Activated naive CD8-positive, alpha-beta T cell treated with anti-CD3 and anti-CD28 coated beads, Interleukin-2, amount 10 ng/mL, durations not matched to agents 7 days and 5 days (primary cell): ENCODE results near the gene DLG2. TPM values are rescaled to one million over a fixed set of nuclear protein-coding genes. Genes with fewer than 3 reads are reported as not detected.

Experiments
- ATAC-seq: fragments of 150-1000 bp; cut with Tn5 transposase; one replicate; pipeline ENCODE4 v1.10.0; 2021; ENCODE audit warnings: low read depth, moderate library complexity
- POLR2A ChIA-PET: fragments of 350-600 bp; sonication (Branson Sonifier 250); formaldehyde crosslinking; loops from one replicate; lab custom pipeline; 2021; ENCODE audit warnings: antibody characterized with exemption; lab: Charles Lee
- DNase-seq: peaks from one replicate; pipeline ENCODE4 v3.0.0; 2021
- H3K27ac Mint-ChIP-seq: one replicate; pipeline ENCODE4 v1.8.0; 2022; ENCODE audit warnings: mild to moderate bottlenecking, mixed read lengths
- H3K27me3 Mint-ChIP-seq: one replicate; pipeline ENCODE4 v1.8.0; 2022; ENCODE audit warnings: mild to moderate bottlenecking, moderate library complexity, mixed read lengths
- H3K36me3 Mint-ChIP-seq: one replicate; pipeline ENCODE4 v1.8.0; 2021; ENCODE audit warnings: mild to moderate bottlenecking, mixed read lengths
- H3K4me1 Mint-ChIP-seq: one replicate; pipeline ENCODE4 v1.8.0; 2021; ENCODE audit warnings: mixed read lengths
- H3K4me3 Mint-ChIP-seq: one replicate; pipeline ENCODE4 v1.8.0; 2022; ENCODE audit warnings: mild to moderate bottlenecking, moderate library complexity, mixed read lengths
- H3K9me3 Mint-ChIP-seq: one replicate; pipeline ENCODE4 v1.8.0; 2021; ENCODE audit warnings: mixed read lengths
- total RNA-seq, 2 experiments: library from RNA; stranded (reverse); gene quantifications; one replicate each; pipeline ENCODE4 v1.2.3, GENCODE V29; 2021

Gene DLG2
- total RNA-seq, 2 experiments from 2014 or later = 2.6 to 3.4 TPM

DNA sequence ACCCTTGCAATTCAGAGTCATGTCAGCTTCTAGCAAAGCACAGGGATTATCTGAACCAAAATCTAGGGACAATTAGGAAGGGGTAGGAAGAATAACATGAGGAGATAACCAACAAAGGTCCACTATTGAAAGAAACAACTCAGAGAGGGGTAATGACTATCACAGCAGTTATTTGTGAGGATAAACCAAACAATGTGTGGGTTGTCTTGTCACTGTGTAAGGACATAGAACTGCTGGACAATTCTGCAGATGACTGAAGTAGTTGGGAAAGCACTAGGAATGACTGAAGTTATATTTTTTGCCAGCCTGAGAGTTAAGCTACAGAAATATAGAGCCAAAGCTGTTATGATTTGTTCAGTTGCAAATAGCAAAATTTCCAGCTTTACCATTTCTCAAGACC, 1482.6 kb downstream of the DLG2 start:
- POLR2A ChIA-PET = no interaction called here
- H3K4me1 Mint-ChIP-seq = no peaks in the 10 kb centered on the region
- no peak for ATAC-seq

DNA sequence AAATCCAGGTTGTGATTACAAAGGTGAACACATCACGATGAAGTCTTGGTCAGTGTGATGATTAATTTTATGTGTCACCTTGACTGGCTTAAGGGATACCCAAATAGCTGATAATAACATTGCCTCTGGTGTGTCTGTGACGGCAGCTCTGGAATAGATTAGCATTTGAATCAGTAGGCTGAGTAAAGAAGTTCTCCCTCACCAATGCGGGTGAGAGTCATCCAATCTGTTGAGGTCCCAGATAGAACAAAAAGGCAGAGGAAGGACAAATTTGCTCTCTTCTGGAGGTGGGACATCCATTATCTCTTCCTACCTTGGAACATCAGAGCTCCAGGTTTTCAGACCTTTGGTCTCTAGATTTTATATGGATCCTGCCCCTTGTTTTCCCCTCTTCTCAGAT, 1484.7 kb downstream of the DLG2 start:
- no peak for DNase-seq
- no peak for ATAC-seq
- Mint-ChIP-seq H3K4me1 (no peaks in the 10 kb centered on the region), H3K4me3 (no peak overlapping the region), H3K9me3 (peaks cover 3% of the 10 kb centered on the region), H3K36me3 (no peaks in the 10 kb centered on the region), H3K27ac (no peak overlapping the region), H3K27me3 (no peaks in the 10 kb centered on the region)
- POLR2A ChIA-PET = no interaction called here

More for the DNA sequence above, 1482.6 kb downstream of the DLG2 start:
- Mint-ChIP-seq H3K4me3 (no peak overlapping the region), H3K9me3 (peaks cover 3% of the 10 kb centered on the region), H3K27me3 (no peaks in the 10 kb centered on the region), H3K27ac (no peak overlapping the region), H3K36me3 (no peaks in the 10 kb centered on the region)
- no peak for DNase-seq

DNA sequence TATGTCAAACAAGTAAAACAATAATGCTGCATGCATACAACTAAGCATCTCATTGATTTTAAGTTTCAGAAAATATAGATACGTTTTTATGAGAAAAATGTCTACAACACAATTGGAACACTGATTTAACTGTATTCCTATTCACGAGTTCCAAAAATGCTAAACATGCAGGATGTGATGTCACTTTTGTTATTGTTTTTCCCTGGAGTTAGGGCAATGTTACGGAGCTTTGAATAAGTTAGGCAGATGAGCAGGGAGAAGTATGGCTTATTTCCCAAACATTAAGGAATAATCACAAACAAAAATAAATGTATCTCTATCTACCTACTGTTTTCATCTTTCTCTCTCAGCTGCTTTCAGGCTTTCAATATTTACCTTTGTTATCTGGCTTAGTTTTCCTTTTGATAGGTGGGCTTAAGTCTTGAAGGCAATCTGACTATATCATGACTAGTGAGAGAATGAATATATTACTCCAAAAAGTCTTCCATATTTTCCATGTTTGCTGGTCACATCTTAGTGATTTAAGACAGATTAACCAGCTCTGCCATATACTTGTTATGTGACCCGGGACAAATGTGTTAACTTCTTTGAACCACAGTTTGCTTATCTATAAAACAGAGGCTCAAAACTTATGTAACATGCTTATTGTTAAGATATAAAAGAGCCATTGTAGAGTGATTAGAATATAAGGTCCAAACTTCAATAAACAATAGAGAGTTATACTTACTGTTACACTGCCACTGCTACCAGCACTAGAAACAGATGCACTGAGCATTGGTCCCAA, 1486.6 kb downstream of the DLG2 start:
- DNase-seq (no peak), ATAC-seq (no peak)
- no peak overlapping the region for H3K27ac Mint-ChIP-seq
- H3K4me1 Mint-ChIP-seq = no peaks in the 10 kb centered on the region
- H3K36me3 Mint-ChIP-seq = no peaks in the 10 kb centered on the region
- no peak overlapping the region for H3K4me3 Mint-ChIP-seq
- no peaks in the 10 kb centered on the region for H3K27me3 Mint-ChIP-seq
- H3K9me3 Mint-ChIP-seq = peaks cover 3% of the 10 kb centered on the region
- POLR2A ChIA-PET = no interaction called here

DNA sequence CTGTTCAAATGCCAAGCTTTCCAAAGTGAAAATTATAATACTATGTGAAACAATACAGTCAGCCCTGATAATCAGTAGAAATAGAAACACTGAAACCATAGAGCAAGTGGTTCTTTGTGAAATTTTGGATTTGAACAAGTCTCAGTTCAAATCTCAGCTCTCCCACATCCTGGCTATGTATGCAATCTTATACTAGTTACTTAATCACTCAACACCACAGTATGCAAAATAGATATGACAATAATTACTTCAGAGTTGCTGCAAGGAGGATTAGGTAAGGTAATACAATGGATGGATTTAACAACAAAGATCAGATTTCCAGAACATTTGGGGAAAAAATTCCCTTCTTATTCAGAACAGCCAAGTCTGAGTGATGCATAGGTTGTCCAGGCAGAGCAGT, 1489.2 kb downstream of the DLG2 start:
- no peaks in the 10 kb centered on the region for H3K36me3 Mint-ChIP-seq
- no peak for ATAC-seq

DNA sequence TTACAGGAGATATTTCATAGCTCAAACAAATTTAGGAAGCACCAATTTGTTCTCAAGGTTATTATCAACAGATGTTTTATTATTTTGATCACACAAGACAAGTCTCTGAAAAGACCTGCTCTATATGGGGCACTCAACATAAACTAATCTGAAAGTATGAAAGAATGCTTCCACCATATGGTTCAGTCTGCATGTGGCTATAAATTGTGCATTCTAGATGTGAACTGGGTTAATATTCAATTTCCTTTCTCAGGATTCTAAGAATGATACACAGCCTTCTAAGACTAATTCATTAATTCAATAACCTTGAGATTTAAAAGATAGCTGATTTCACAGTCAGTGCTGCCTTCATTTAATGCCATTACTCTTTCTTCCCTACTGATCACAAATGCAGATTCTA, 1489.6 kb downstream of the DLG2 start:
- POLR2A ChIA-PET = no interaction called here
- DNase-seq (no peak), ATAC-seq (no peak)
- Mint-ChIP-seq H3K27ac (no peak overlapping the region), H3K27me3 (no peaks in the 10 kb centered on the region), H3K36me3 (no peaks in the 10 kb centered on the region), H3K4me1 (no peaks in the 10 kb centered on the region), H3K4me3 (no peak overlapping the region), H3K9me3 (peaks cover 1% of the 10 kb centered on the region)

More for the DNA sequence above, 1489.2 kb downstream of the DLG2 start:
- H3K27me3 Mint-ChIP-seq = no peaks in the 10 kb centered on the region
- no peaks in the 10 kb centered on the region for H3K4me1 Mint-ChIP-seq
- no peak for DNase-seq
- peaks cover 1% of the 10 kb centered on the region for H3K9me3 Mint-ChIP-seq
- POLR2A ChIA-PET = no interaction called here
- H3K27ac Mint-ChIP-seq = no peak overlapping the region
- H3K4me3 Mint-ChIP-seq = no peak overlapping the region

DNA sequence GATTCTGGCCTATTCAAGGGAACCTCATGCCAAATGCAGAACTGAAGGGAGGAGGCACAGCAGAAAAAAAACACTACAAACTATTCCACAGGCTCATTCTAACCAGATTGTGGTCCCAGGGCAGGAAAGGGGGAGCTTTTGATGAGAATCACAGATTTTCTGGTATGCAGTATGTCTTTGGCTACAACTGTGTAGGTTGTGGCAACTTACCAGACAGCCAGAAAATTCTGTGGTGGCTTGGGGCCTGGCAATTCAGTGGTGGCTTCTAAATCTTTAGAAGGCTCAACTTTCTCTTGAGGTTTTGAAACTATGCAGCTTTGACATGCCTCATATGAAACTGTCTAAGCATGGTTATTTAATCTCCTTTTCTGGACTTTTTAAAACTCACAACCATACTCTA, 1490.2 kb downstream of the DLG2 start:
- POLR2A ChIA-PET = no interaction called here
- Mint-ChIP-seq H3K9me3 (peaks cover 1% of the 10 kb centered on the region), H3K4me1 (no peaks in the 10 kb centered on the region), H3K36me3 (no peaks in the 10 kb centered on the region), H3K27ac (no peak overlapping the region), H3K27me3 (no peaks in the 10 kb centered on the region), H3K4me3 (no peak overlapping the region)
- no peak for DNase-seq
- ATAC-seq = no peak

DNA sequence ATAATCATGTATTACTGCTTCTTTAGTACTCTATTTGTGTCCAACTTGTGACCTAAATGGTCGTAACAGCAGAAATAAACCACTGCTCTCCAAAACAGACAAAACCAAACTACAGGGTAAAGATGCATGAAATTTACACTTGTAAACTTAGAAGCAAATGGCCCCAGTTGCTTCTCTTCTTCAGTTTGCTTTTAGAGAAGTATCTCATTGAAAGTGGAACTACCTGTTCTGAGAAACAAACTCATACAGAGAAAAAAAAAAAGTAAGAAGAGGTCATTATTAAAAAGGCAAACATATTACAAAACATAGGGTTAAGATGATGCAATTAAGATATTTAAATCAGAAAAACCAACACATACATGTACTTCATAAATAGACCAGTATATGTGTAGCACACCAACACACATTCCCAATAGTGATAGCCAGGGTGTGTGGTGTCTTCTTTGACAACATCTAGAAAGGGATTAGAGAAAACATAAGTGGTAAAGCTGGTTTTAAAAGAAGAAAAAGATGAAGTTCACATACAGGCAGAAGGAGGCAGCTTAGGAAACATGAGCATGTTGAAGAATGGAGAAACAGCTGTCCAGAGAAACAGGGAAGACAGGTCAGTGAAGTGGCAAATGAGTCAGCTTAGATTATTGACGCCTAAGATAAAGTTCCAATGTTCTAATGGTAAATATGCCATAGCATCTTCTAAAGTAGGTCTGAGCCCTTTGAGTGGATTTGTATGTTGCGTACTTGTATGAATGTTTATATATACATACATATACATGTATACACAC, 1496.3 kb downstream of the DLG2 start:
- Mint-ChIP-seq H3K4me1 (no peaks in the 10 kb centered on the region), H3K27me3 (no peaks in the 10 kb centered on the region), H3K9me3 (peaks cover 3% of the 10 kb centered on the region), H3K36me3 (no peaks in the 10 kb centered on the region), H3K27ac (no peak overlapping the region), H3K4me3 (no peak overlapping the region)
- ATAC-seq (no peak), DNase-seq (no peak)
- POLR2A ChIA-PET = no interaction called here

DNA sequence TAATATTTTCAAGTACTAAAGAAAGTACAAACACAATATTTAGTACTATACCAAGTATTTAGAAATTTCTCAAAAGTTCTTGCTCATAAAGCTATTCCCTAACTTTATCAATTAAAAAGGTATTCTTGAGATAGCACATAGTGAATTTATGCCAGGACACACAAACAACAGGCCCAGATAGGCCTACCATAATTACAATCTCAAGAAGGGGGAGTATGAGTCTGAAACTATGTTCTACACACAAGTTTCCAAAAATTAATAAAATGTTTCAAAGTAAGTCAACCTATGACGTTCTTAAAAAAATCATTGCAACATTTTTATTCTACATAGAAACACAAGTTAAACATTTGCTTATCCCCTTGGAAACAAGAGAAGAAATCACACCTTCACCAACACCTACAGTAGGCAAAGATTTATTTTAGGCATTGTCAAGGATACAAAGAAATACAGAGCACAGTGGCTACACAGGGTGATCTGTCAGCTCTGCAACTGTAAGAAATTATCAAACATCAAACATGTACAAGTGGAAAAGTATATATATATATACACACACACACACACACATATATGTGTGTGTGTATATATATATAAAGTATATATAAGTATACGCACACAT, 1497.1 kb downstream of the DLG2 start:
- Mint-ChIP-seq H3K9me3 (peaks cover 3% of the 10 kb centered on the region), H3K36me3 (no peaks in the 10 kb centered on the region), H3K27me3 (no peaks in the 10 kb centered on the region), H3K27ac (no peak overlapping the region), H3K4me1 (no peaks in the 10 kb centered on the region), H3K4me3 (no peak overlapping the region)
- ATAC-seq = no peak
- no peak for DNase-seq
- POLR2A ChIA-PET = no interaction called here

DNA sequence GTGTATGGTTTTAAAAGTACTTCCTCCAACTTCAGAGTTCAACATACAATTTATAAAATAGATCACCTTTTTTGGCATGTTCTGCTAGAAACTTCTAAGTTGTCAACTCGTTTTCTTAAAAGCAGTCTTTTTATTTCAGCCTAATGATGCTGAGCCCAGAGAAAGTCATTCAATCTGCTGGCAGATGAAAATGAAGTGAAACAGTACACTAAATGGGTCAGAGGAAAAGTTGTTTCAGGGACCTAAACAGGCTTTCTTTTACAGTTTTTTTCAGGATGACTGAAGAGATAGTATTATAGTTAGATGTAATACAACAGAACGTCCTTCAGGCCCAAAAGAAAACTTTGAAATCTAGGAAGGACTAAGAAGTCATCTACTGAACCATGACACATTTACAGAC, 1498.3 kb downstream of the DLG2 start:
- H3K4me3 Mint-ChIP-seq = no peak overlapping the region
- ATAC-seq (no peak), DNase-seq (no peak)
- H3K9me3 Mint-ChIP-seq = peaks cover 3% of the 10 kb centered on the region
- no peak overlapping the region for H3K27ac Mint-ChIP-seq
- H3K27me3 Mint-ChIP-seq = no peaks in the 10 kb centered on the region
- no peaks in the 10 kb centered on the region for H3K4me1 Mint-ChIP-seq
- no peaks in the 10 kb centered on the region for H3K36me3 Mint-ChIP-seq
- POLR2A ChIA-PET = no interaction called here

DNA sequence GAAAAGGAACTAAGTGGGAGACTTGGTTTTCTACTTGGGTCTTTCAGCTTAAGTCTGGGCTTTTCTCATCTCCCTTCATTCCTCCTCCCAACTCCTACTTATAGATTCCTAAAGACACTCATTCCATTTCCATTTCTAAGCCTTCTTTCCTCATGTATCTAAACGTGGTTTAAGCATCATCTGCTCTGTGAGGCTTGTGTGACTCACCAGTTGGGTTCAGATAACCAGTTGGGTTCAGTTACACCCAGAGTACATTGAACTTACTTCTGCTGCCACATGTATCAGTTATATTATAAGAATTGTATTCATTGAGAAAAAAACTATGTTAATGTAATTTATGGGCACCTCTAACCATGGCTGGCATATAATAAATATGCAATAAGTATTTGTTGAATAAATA, 1509.8 kb downstream of the DLG2 start:
- DNase-seq (no peak), ATAC-seq (no peak)
- no peaks in the 10 kb centered on the region for H3K27me3 Mint-ChIP-seq
- H3K27ac Mint-ChIP-seq = no peak overlapping the region
- POLR2A ChIA-PET = no interaction called here
- H3K9me3 Mint-ChIP-seq = peaks cover 2% of the 10 kb centered on the region
- no peak overlapping the region for H3K4me3 Mint-ChIP-seq
- H3K36me3 Mint-ChIP-seq = no peaks in the 10 kb centered on the region
- H3K4me1 Mint-ChIP-seq = no peaks in the 10 kb centered on the region

DNA sequence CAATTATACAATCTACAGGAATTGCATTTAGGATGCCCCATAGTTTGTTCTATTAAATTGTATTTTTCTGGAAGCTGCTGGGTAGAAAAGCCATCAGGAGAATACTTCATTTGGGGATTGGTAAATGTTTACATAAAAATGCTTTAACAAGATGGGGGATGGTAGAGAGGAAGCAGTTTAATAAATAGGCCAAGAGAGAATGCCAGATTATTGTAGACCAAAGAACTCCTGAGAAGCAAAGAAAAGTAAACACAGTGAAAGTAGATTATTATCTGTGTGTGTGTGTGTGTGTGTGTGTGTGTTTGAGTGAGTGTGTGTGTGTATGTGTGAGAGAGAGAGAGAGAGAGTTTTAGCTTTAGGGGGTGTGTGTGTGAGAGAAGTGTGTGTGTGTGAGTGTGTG, 1520.6 kb downstream of the DLG2 start:
- no peak for DNase-seq
- no peaks in the 10 kb centered on the region for H3K27me3 Mint-ChIP-seq
- H3K27ac Mint-ChIP-seq = no peak overlapping the region
- peaks cover 1% of the 10 kb centered on the region for H3K9me3 Mint-ChIP-seq
- ATAC-seq = no peak
- H3K36me3 Mint-ChIP-seq = no peaks in the 10 kb centered on the region
- POLR2A ChIA-PET = no interaction called here
- no peaks in the 10 kb centered on the region for H3K4me1 Mint-ChIP-seq
- H3K4me3 Mint-ChIP-seq = no peak overlapping the region

DNA sequence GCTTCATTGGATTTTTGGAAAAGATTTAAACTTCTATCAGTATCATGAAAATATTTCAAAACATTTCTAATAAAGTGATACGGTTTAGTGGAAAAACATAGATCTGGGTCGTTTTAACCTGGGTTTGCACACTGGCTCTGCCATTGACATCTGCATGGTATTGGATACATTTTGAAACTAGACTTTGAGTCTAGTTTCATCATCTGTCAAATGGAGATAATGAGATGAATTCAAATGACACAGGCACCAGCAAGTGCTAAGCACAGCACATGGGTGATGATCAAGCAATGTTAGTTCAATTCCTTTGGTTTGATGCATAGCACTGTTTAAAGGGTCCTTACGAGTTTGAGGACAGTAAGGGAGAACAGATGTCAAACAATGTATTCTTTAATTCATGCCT, 1522.0 kb downstream of the DLG2 start:
- no peak overlapping the region for H3K27ac Mint-ChIP-seq
- peaks cover 1% of the 10 kb centered on the region for H3K9me3 Mint-ChIP-seq
- no peaks in the 10 kb centered on the region for H3K36me3 Mint-ChIP-seq
- no peaks in the 10 kb centered on the region for H3K4me1 Mint-ChIP-seq
- ATAC-seq (no peak), DNase-seq (no peak)
- H3K27me3 Mint-ChIP-seq = no peaks in the 10 kb centered on the region
- H3K4me3 Mint-ChIP-seq = no peak overlapping the region
- POLR2A ChIA-PET = no interaction called here

DNA sequence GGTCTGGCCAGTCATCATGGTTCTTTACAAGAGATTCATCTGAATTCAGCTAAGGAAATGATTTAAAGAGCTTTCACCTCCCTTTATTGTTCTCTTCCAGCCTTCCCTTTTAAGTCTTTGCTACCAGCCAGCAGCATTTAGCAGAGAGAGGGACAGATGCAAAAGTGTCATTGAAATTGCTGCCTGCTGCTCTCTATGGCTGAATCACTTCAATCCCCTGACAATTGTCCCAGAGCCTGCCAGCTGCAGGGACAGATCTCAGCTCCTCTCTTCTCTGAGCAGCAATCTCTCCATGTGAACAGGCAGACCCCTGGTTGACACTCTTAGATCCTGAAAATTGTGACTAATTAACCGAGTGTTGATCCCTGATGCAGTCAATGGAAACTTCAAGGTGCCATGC, 1524.0 kb downstream of the DLG2 start:
- H3K9me3 Mint-ChIP-seq = peaks cover 1% of the 10 kb centered on the region
- ATAC-seq (no peak), DNase-seq (no peak)
- no peaks in the 10 kb centered on the region for H3K27me3 Mint-ChIP-seq
- POLR2A ChIA-PET = no interaction called here
- no peaks in the 10 kb centered on the region for H3K4me1 Mint-ChIP-seq
- H3K4me3 Mint-ChIP-seq = no peak overlapping the region
- no peak overlapping the region for H3K27ac Mint-ChIP-seq
- H3K36me3 Mint-ChIP-seq = no peaks in the 10 kb centered on the region

DNA sequence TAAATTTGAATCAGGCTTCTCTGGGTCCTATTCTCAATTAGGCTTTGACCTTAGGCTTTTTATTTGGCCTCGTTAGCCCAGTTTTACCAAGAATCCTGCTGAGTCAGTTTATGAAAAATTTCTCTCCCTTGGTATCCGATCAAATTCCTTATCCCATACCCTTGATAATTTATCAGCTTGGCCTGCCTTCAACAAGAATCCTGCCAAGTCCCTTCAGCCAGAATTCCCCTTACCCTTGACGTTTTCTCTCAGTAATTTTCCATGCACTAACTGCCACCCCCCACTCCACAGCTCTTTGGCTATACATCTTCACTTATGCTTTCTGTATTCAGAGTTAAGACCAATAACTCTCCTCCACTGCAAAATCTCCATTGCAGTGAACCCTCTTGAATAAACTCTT, 1530.0 kb downstream of the DLG2 start:
- ATAC-seq = no peak
- no peaks in the 10 kb centered on the region for H3K27me3 Mint-ChIP-seq
- no peak for DNase-seq
- no peaks in the 10 kb centered on the region for H3K36me3 Mint-ChIP-seq
- no peaks in the 10 kb centered on the region for H3K4me1 Mint-ChIP-seq
- peaks cover 2% of the 10 kb centered on the region for H3K9me3 Mint-ChIP-seq
- POLR2A ChIA-PET = no interaction called here
- H3K27ac Mint-ChIP-seq = no peak overlapping the region
- H3K4me3 Mint-ChIP-seq = no peak overlapping the region
